ENCODE measurements around the gene CSPG4. TPM values are rescaled to one million over a fixed set of nuclear protein-coding genes. Genes with fewer than 3 reads are reported as not detected.
A peak's percentile ranks its signal among the peaks of the same experiment; 100 is the strongest.
"Not testable (repeated sequence)": the region's sequence is repeated elsewhere in the genome, so short reads cannot be mapped to it uniquely, and the experiment has no call there.

CSPG4 gene
- total RNA-seq, 2 donors from 2014 or later, result 16.8 to 27.6 TPM

GRCh38 chr15:75682181-75683135, 30.2 kb downstream of the CSPG4 start:
- DNase-seq (no peak), ATAC-seq (no peak)
- intact Hi-C loops (cut with DNase I), result loop anchor here in 1 of 2 donors (5.0 kb wide), 3 partner anchors 40 to 175 kb away; a partner anchor contains a TSS

- DNase-seq, result no peak
- no peak for ATAC-seq
- intact Hi-C loops (cut with DNase I), result loop anchor here in 1 of 2 donors (5.0 kb wide), 3 partner anchors 42 to 173 kb away; a partner anchor contains a TSS
These were observed 32.5 kb downstream of the CSPG4 start for GRCh38 chr15:75680007-75680789.

- intact Hi-C loops (cut with DNase I); ATAC-seq; DNase-seq: not testable (repeated sequence)
These were observed 34.3 kb downstream of the CSPG4 start for GRCh38 chr15:75678324-75678690.

- DNase-seq (no peak), ATAC-seq (no peak)
- intact Hi-C loops (cut with DNase I), result no loop called here
These were observed 35.0 kb downstream of the CSPG4 start for GRCh38 chr15:75677465-75678323.

- DNase-seq (no peak), ATAC-seq (no peak)
- intact Hi-C loops (cut with DNase I), result no loop called here
These were observed 35.8 kb downstream of the CSPG4 start for GRCh38 chr15:75676688-75677464.

- intact Hi-C loops (cut with DNase I), result no loop called here
- DNase-seq (peak; percentile 62), ATAC-seq (peak in 1 of 2 donors; percentile 23)
These were observed 36.9 kb downstream of the CSPG4 start for GRCh38 chr15:75675579-75676404.

GRCh38 chr15:75674366-75674765, 38.3 kb downstream of the CSPG4 start:
- ATAC-seq (no peak), DNase-seq (no peak)
- intact Hi-C loops (cut with DNase I), result no loop called here

GRCh38 chr15:75673426-75674235, 39.0 kb downstream of the CSPG4 start:
- intact Hi-C loops (cut with DNase I), result no loop called here
- DNase-seq, result peak; percentile 90
- ATAC-seq, result peak; percentile 69 to 83

GRCh38 chr15:75672646-75673425, 39.8 kb downstream of the CSPG4 start:
- ATAC-seq, result peak; percentile 32 to 55
- DNase-seq, result no peak
- intact Hi-C loops (cut with DNase I), result no loop called here

GRCh38 chr15:75671730-75672602, 40.7 kb downstream of the CSPG4 start:
- intact Hi-C loops (cut with DNase I), result no loop called here
- ATAC-seq (peak; percentile 3 to 4), DNase-seq (no peak)

- no peak for DNase-seq
- no peak for ATAC-seq
- intact Hi-C loops (cut with DNase I), result no loop called here
These were observed 42.8 kb downstream of the CSPG4 start for GRCh38 chr15:75669879-75670212.

GRCh38 chr15:75669191-75669878, 43.3 kb downstream of the CSPG4 start:
- intact Hi-C loops (cut with DNase I), result no loop called here
- no peak for ATAC-seq

GRCh38 chr15:75666823-75667501, 45.7 kb downstream of the CSPG4 start:
- peak; percentile 68 to 73 for ATAC-seq
- intact Hi-C loops (cut with DNase I), result no loop called here
- peak; percentile 83 for DNase-seq

More at GRCh38 chr15:75669191-75669878, 43.3 kb downstream of the CSPG4 start:
- DNase-seq, result no peak

- intact Hi-C loops (cut with DNase I), result no loop called here
- DNase-seq, result no peak
- ATAC-seq, result no peak
These were observed 48.7 kb downstream of the CSPG4 start for GRCh38 chr15:75663931-75664421.
